Cardiac muscle cell (in vitro differentiated cells and primary cell): ENCODE data around the gene PHKA2. TPM values are rescaled to one million over a fixed set of nuclear protein-coding genes. Genes with fewer than 3 reads are reported as not detected.
"Not testable (repeated sequence)": the region's sequence is repeated elsewhere in the genome, so short reads cannot be mapped to it uniquely, and the experiment has no call there.

Experiments used
- DNase-seq, 2 donors: peaks; one replicate each; pipeline versions ENCODE4 v3.0.0 to v3.0.0-alpha.2; 2010 to 2017; ENCODE audit warnings: low read depth in 1 of 2, low spot score in 1 of 2
- H3K27ac ChIP-seq: fragments of 200-600 bp; sonication (generic); 2 replicates; pipeline ENCODE4 v1.5.1; 2016
- H3K27me3 ChIP-seq: fragments of 200-600 bp; sonication (generic); 2 replicates; pipeline ENCODE4 v1.6.0; 2016; ENCODE audit warnings: control low read depth
- H3K36me3 ChIP-seq: fragments of 200-600 bp; sonication (generic); 2 replicates; pipeline ENCODE4 v1.5.1; 2016; ENCODE audit warnings: control low read depth
- H3K4me1 ChIP-seq: fragments of 200-600 bp; sonication (generic); 2 replicates; pipeline ENCODE4 v1.8.1; 2017; ENCODE audit warnings: low read depth, mild to moderate bottlenecking, mixed run types
- H3K4me3 ChIP-seq: fragments of 200-600 bp; sonication (generic); 2 replicates; pipeline ENCODE4 v1.5.1; 2016; ENCODE audit warnings: mild to moderate bottlenecking
- H3K9me3 ChIP-seq: fragments of 200-600 bp; sonication (generic); 2 replicates; pipeline ENCODE4 v1.5.1; 2017; ENCODE audit warnings: low read depth, mild to moderate bottlenecking, control low read depth
- polyA plus RNA-seq: library from polyadenylated mRNA; unstranded; fragments of >200 nt; fragmentation: Nextera tagmentation; extraction: Ambion mirVana; gene quantifications from 2 replicates; pipeline ENCODE4 v1.2.1, GENCODE V29; 2016
- total RNA-seq: library from RNA; depleted of rRNA; stranded (reverse); fragments of >200 nt; gene quantifications from 2 replicates; pipeline ENCODE4 v1.2.3, GENCODE V29; 2016
- TF ChIP-seq, protein P1 (sequence below): IDR thresholded peaks from 2 replicates; pipeline ENCODE4 v1.5.1; 2012; ENCODE audit warnings: low read depth, mild to moderate bottlenecking, low read length

The PHKA2 gene
- total and polyA plus RNA-seq, 2 experiments from 2014 or later = 34.8 to 47.3 TPM

DNA sequence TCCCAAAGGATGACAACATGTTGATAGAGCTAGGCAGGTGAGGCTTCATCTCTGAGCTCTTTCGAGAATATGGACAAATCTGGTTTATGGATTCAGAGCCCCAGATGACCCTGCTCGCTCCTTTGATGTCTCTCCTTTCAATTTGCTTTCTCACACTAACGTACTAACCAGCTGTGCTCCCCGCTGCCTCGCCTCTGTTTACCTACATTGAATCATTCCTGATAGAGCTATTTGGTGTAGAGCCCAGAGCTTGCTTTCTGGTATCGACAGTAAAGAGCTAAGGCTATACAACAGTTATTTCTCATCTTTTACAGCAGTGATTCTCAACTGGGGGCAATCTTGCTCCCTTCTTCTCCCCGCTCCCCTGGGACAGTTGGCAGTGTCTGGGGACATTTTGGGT, 8.9 kb upstream of the PHKA2 start:
- DNase-seq = no peak
- Histone ChIP-seq H3K9me3 (no peaks in the 10 kb centered on the region), H3K27ac (no peak overlapping the region), H3K27me3 (no peaks in the 10 kb centered on the region), H3K4me3 (no peak overlapping the region), H3K4me1 (no peaks in the 10 kb centered on the region), H3K36me3 (no peaks in the 10 kb centered on the region)
- TF ChIP-seq, protein P1, sequence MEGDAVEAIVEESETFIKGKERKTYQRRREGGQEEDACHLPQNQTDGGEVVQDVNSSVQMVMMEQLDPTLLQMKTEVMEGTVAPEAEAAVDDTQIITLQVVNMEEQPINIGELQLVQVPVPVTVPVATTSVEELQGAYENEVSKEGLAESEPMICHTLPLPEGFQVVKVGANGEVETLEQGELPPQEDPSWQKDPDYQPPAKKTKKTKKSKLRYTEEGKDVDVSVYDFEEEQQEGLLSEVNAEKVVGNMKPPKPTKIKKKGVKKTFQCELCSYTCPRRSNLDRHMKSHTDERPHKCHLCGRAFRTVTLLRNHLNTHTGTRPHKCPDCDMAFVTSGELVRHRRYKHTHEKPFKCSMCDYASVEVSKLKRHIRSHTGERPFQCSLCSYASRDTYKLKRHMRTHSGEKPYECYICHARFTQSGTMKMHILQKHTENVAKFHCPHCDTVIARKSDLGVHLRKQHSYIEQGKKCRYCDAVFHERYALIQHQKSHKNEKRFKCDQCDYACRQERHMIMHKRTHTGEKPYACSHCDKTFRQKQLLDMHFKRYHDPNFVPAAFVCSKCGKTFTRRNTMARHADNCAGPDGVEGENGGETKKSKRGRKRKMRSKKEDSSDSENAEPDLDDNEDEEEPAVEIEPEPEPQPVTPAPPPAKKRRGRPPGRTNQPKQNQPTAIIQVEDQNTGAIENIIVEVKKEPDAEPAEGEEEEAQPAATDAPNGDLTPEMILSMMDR = no peak

DNA sequence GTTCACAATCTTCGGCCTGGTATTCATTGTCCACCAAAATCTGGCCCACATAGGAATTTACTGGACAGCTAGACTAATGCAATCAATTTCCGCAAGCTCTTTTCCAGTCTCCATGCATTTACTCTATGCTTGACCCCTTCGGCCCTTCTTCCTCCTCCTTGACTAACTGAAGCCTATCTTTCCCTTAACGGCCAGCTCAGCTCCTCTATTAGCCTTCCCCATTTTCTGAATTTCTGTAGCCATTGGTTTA, 1.2 kb upstream of the PHKA2 start:
- peak overlapping the region; percentile 82 for H3K27ac ChIP-seq
- no peaks in the 10 kb centered on the region for H3K4me1 ChIP-seq
- DNase-seq = no peak
- H3K9me3 ChIP-seq = no peaks in the 10 kb centered on the region
- H3K4me3 ChIP-seq = peak overlapping the region; percentile 68
- no peaks in the 10 kb centered on the region for H3K36me3 ChIP-seq
- TF ChIP-seq, protein P1 = no peak
- H3K27me3 ChIP-seq = no peaks in the 10 kb centered on the region

DNA sequence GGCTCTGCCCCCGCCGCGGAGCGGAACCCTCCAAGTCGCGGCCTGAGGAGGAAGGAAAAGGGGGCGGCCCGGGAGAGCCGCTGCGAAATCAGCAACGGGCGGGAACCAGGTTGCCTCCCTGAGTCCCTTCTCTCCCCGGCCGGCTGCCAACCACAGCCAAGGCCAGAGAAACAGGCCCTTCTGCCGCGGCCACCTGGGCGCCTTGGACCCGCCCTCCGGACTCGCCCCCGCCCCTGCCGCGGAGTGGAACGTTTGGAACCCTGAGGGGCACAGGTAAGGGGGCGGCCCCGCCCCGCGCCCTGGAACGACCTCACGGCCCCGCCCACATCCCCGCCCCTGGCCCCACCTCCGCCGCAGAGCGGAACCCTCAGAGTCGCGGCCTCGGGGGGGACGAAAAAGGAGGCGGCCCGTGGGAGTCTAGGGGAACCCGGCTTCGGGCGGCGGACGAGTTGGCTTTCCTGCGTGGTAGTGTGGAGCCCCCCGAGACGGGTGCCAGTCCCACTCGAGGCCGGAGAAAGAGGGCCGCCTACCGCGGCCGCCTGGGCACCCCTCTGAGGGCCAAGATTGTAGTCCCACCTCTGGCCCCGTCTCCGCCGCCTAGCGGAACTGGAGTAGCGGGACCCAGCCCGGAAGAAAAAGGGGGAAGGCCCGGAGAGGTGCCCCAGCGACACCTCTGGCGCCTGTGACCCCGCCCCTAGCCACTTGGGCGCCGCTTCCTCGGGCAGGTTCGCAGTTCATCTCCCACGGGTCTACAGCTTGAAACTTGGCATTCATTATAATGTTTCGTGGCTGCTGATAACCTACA, 669 bp upstream of the PHKA2 start:
- Histone ChIP-seq H3K4me1 (no peaks in the 10 kb centered on the region), H3K4me3 (peak overlapping the region; percentile 68), H3K36me3 (no peaks in the 10 kb centered on the region), H3K9me3 (no peaks in the 10 kb centered on the region), H3K27ac (peak overlapping the region; percentile 82), H3K27me3 (no peaks in the 10 kb centered on the region)
- TF ChIP-seq, protein P1 = peak; percentile 46
- peak; percentile 77 to 82 for DNase-seq

DNA sequence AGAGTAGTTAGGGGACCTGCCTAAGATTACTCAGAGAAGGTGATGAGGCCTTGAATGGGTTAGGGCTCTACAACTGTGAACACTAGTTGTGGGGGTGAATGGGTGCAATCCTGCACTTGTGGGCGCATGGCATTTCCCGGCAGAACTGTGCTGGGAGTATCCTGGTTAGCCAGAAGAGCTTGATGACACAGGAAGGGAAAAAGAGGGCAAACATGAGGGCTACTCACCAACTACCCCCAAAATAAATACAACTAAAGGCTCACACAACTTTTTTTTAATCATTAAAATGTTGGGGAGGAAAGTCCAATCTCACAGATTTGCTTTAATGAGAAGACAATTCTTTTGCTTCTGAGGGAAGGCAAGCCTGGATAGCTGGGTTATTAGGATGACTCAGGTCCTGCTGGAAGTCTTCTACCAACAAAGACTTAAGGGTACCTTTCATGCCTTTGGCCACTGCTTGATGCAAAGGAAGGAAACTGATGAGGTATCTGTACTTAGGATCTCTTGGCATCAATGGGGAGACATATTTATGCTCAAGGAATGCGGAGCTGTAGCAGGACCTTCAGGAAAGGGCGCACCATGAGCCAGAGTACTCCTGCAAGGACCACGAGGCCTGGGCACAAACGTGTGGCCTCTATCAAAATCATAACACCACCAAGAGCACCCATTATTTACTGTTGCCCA, 2.6 kb downstream of the PHKA2 start:
- Histone ChIP-seq H3K4me3 (no peak overlapping the region), H3K36me3 (no peaks in the 10 kb centered on the region), H3K27me3 (no peaks in the 10 kb centered on the region), H3K4me1 (no peaks in the 10 kb centered on the region), H3K9me3 (no peaks in the 10 kb centered on the region), H3K27ac (no peak overlapping the region)
- TF ChIP-seq, protein P1 = no peak
- no peak for DNase-seq

DNA sequence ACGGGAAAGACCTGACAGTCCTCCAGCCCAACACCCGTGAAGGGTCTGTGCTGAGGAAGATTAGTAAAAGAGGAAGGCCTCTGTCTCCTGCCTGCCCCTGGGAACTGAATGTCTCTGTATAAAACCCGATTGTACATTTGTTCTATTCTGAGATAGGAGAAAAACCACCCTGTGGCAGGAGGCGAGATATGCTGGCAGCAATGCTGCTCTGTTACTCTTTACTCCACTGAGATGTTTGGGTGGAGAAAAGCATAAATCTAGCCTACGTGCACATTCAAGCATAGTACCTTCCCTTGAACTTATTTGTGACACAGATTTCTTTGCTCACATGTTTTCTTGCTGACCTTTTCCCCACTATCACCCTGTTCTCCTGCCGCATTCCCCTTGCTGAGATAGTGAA, 3.7 kb downstream of the PHKA2 start:
- not testable (repeated sequence) for DNase-seq, H3K27ac ChIP-seq, H3K27me3 ChIP-seq, H3K4me3 ChIP-seq, H3K9me3 ChIP-seq, H3K36me3 ChIP-seq, H3K4me1 ChIP-seq

DNA sequence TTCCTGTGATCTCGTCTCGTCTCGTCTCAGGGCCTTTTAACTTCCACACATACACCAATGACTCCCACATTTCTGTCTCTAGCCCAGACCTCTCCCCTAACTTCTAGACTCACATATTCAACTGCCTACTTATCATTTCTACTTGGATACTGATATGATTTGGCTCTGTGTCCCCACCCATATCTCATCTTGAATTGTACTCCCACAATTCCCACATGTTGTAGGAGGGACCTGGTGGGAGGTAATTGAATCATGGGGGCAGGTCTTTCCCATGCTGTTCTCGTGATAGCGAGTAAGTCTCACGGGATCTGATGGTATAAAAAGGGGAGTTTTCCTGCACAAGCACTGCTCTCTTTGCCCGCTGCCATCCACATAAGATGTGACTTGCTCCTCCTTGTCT, 8.9 kb downstream of the PHKA2 start:
- Histone ChIP-seq H3K27me3 (no peaks in the 10 kb centered on the region), H3K36me3 (no peaks in the 10 kb centered on the region), H3K4me3 (no peak overlapping the region), H3K27ac (no peak overlapping the region), H3K4me1 (no peaks in the 10 kb centered on the region), H3K9me3 (no peaks in the 10 kb centered on the region)
- DNase-seq = no peak
- TF ChIP-seq, protein P1 = no peak
